ENCODE measurements around the gene GPSM3. TPM values are rescaled to one million over a fixed set of nuclear protein-coding genes. Genes with fewer than 3 reads are reported as not detected.

GPSM3 gene
- total and polyA plus RNA-seq, 2 donors (not counting 3 experiments of a cell fraction or from before 2014, with no cell fraction given), result 19.5 to 21.6 TPM

DNA sequence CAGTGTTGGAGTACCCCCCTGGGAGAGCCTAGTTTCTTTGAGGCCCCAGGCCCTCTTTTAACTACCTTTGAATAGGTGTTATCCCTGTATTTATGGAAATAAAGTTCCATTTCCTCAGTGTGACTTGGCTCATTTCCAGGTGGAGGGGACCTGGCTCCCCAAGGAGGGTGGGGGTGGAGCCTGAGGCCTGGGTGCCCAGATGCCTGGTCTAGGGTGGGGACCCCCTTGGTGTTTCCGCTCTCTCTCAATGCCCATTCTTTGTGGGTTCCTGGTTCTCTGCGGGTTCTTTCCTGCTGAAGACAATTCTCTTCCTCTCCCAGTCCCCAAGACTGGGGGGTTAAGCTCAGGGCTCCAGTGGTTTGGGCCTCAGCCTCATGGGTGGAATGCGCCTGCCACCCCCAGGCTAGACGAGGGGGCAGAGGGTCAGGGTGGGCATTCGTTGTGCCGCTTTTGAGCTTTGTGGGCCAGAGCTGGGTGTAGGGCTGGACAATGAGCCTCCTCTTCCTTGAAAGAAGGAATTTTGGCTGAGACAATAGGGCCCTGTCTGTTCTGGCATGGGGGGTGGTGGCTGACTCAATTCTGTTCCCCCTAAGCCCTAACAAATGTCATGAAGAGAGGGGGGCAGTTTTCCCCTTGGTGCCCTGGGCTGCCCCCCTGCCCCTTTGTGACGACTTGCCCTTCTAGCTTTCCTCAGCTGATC lies 28.7 kb downstream of the GPSM3 start:
- POLR2A ChIA-PET, result no interaction called here
- H3K9me1 ChIP-seq (replicated peaks; ENCODE audit: control insufficient read depth, extremely low read depth, insufficient read depth, low read length), result no peaks in the 10 kb centered on the region
- no peaks in the 10 kb centered on the region for H4K20me1 ChIP-seq (replicated peaks; ENCODE audit: control insufficient read depth, extremely low read depth, insufficient read depth, low read length)
- H3K4me3 ChIP-seq (replicated peaks in 1 of 3; ENCODE audit: insufficient read depth in 1 of 3, low read depth in 1 of 3, low read length in 3 of 3), result no peak overlapping the region
- H2AFZ ChIP-seq (ENCODE audit: low read depth, low read length), result no peak overlapping the region
- no peaks in the 10 kb centered on the region for H3K9me3 ChIP-seq (replicated peaks; ENCODE audit: control insufficient read depth, insufficient read depth, low read length)
- CTCF ChIA-PET, result interaction anchor here (1.1 kb wide), 2 partner anchors 34 to 46 kb away, joined by 3 to 4 read pairs; partner anchors contain the start of gene FKBPL
- BruUV-seq (replicated peaks), result no TSS peak
- no peak for DNase-seq (ENCODE audit: low read depth, low spot score)
- no peak overlapping the region for H3K27ac ChIP-seq (ENCODE audit: insufficient read depth, low read depth, low read length)
- no peak overlapping the region for H3K9ac ChIP-seq (replicated peaks; ENCODE audit: extremely low read depth, insufficient read depth, low read length)
- H3K79me2 ChIP-seq (ENCODE audit: control insufficient read depth, insufficient read depth, low read length), result no peaks in the 10 kb centered on the region
- H3K36me3 ChIP-seq (ENCODE audit: control insufficient read depth in 2 of 2, extremely low read depth in 1 of 2, insufficient read depth in 2 of 2, low read length in 2 of 2), result peaks cover 7 to 9% of the 10 kb centered on the region in 2 experiments
- no peak overlapping the region for H3K4me2 ChIP-seq (ENCODE audit: insufficient read depth, low read length)
- no peak for FAIRE-seq
- TF ChIP-seq GATA2 (IDR thresholded peaks at IDR 0.05; ENCODE audit: insufficient read depth, insufficient read length, low read depth, low read length), result no peak
- no peak for TF ChIP-seq POLR2A (IDR thresholded peaks at IDR 0.05; ENCODE audit: low read depth, low read length)
- TF ChIP-seq FOS (IDR thresholded peaks at IDR 0.05; ENCODE audit: borderline replicate concordance, insufficient read depth, low read length), result no peak
- TF ChIP-seq, protein P1, sequence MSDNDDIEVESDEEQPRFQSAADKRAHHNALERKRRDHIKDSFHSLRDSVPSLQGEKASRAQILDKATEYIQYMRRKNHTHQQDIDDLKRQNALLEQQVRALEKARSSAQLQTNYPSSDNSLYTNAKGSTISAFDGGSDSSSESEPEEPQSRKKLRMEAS (IDR thresholded peaks at IDR 0.05; ENCODE audit: insufficient read depth, insufficient read length), result no peak
- TF ChIP-seq MYC (IDR thresholded peaks at IDR 0.05; ENCODE audit: low read depth, low read length), result no peak
- no peak for TF ChIP-seq POLR2AphosphoS5 (IDR thresholded peaks at IDR 0.05; ENCODE audit: insufficient read depth, low read depth, low read length)
- TF ChIP-seq, protein P2, sequence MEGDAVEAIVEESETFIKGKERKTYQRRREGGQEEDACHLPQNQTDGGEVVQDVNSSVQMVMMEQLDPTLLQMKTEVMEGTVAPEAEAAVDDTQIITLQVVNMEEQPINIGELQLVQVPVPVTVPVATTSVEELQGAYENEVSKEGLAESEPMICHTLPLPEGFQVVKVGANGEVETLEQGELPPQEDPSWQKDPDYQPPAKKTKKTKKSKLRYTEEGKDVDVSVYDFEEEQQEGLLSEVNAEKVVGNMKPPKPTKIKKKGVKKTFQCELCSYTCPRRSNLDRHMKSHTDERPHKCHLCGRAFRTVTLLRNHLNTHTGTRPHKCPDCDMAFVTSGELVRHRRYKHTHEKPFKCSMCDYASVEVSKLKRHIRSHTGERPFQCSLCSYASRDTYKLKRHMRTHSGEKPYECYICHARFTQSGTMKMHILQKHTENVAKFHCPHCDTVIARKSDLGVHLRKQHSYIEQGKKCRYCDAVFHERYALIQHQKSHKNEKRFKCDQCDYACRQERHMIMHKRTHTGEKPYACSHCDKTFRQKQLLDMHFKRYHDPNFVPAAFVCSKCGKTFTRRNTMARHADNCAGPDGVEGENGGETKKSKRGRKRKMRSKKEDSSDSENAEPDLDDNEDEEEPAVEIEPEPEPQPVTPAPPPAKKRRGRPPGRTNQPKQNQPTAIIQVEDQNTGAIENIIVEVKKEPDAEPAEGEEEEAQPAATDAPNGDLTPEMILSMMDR (IDR thresholded peaks at IDR 0.05; ENCODE audit: extremely low read depth in 1 of 2, insufficient read depth in 1 of 2, low read depth in 1 of 2, low read length in 2 of 2), result no peak
- no peaks in the 10 kb centered on the region for H3K4me1 ChIP-seq (ENCODE audit: control insufficient read depth, extremely low read depth, insufficient read depth, low read length)
- H3K27me3 ChIP-seq (ENCODE audit: control insufficient read depth in 2 of 2, insufficient read depth in 2 of 2, low read length in 2 of 2), result no peaks in the 10 kb centered on the region
- intact Hi-C loops (cut with micrococcal nuclease), result no loop called here
- dilution Hi-C loops (cut with MboI; ENCODE audit: extremely low pct_ligation_motif_present, low sequenced_read_pairs), result no loop called here
